PFSK-1 (cell line): ENCODE measurements around the gene ANO9.

Source experiments
- FOXP2 ChIP-seq: optimal IDR thresholded peaks from 2 replicates; pipeline ENCODE3; 2011; ENCODE audit warnings: borderline replicate concordance, control low read depth, inconsistent platforms; ENCODE audit not compliant: insufficient read depth; ENCODE audit errors: extremely low read length, extremely low read depth
- POLR2AphosphoS5 ChIP-seq: IDR thresholded peaks from 2 replicates; pipeline ENCODE4 v1.6.1; 2012; ENCODE audit warnings: low read depth, mild to moderate bottlenecking, control low read depth, low read length, moderate library complexity
- SIN3A ChIP-seq: IDR thresholded peaks from 2 replicates; pipeline ENCODE4 v1.6.1; 2012; ENCODE audit warnings: mild to moderate bottlenecking, low read length, moderate library complexity, borderline replicate concordance; ENCODE audit not compliant: insufficient read depth
- TAF1 ChIP-seq: IDR thresholded peaks from 2 replicates; pipeline ENCODE4 v1.6.1; 2012; ENCODE audit warnings: low read length, control low read depth, borderline replicate concordance; ENCODE audit not compliant: insufficient read depth
- TF ChIP-seq, protein P1 (sequence below), 2 experiments: IDR thresholded peaks; 2 replicates each; pipeline versions ENCODE4 v1.6.1 to v1.8.0; 2011 to 2012; ENCODE audit warnings: low read depth in 2 of 2, low read length in 2 of 2, control low read depth in 1 of 2, inconsistent platforms in 1 of 2, mild to moderate bottlenecking in 1 of 2, moderate library complexity in 1 of 2; ENCODE audit not compliant: insufficient read depth in 1 of 2

The ANO9 gene

DNA sequence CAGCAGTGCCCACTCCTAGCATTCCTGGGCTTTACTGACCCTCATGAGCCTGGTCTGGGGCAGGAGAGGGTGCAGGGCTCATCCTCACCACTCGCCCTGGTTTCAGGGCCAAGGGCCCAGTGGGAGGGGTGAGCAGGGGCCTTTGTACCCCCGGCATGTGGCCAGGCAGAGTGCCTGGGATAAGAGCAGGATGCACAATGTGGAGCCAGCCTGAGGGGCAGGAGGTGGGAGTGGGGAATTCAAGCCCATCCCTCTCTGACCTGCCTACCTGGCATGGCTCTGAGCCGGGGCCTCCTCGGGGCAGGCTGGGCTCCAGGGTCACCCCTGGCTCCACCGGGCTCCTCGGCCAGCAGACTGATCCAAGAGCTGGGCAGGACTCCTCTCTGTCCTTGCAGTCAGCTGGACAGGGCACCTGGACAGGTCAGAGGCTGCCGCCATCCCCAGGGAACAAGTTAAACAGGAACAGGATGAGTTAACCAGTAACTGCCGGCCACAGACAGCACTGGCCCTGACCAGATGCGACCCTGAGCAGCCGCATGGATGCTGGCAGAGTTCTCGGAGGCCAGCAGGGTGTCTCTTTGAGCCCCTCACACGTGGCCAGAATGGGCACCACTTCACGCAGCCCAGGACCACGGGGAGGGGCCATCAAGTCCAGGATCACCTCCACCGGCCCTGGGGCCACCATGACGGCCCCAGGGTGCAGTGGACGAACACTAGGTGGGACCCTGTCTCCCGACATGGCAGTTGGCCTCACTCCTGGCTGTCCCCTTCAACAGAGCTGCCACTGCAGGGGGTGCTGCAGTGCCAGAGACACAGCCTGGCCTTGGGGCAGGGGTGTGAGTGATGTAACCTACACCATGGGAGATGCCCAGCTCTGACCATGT is 32.0 kb downstream of the ANO9 start:
- TF ChIP-seq SIN3A (no peak), TAF1 (no peak), POLR2AphosphoS5 (no peak), FOXP2 (no peak)
- TF ChIP-seq, protein P1, sequence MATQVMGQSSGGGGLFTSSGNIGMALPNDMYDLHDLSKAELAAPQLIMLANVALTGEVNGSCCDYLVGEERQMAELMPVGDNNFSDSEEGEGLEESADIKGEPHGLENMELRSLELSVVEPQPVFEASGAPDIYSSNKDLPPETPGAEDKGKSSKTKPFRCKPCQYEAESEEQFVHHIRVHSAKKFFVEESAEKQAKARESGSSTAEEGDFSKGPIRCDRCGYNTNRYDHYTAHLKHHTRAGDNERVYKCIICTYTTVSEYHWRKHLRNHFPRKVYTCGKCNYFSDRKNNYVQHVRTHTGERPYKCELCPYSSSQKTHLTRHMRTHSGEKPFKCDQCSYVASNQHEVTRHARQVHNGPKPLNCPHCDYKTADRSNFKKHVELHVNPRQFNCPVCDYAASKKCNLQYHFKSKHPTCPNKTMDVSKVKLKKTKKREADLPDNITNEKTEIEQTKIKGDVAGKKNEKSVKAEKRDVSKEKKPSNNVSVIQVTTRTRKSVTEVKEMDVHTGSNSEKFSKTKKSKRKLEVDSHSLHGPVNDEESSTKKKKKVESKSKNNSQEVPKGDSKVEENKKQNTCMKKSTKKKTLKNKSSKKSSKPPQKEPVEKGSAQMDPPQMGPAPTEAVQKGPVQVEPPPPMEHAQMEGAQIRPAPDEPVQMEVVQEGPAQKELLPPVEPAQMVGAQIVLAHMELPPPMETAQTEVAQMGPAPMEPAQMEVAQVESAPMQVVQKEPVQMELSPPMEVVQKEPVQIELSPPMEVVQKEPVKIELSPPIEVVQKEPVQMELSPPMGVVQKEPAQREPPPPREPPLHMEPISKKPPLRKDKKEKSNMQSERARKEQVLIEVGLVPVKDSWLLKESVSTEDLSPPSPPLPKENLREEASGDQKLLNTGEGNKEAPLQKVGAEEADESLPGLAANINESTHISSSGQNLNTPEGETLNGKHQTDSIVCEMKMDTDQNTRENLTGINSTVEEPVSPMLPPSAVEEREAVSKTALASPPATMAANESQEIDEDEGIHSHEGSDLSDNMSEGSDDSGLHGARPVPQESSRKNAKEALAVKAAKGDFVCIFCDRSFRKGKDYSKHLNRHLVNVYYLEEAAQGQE (IDR thresholded peaks at IDR 0.05; ENCODE audit: insufficient read depth in 1 of 2, low read depth in 2 of 2, low read length in 2 of 2), result no peak

DNA sequence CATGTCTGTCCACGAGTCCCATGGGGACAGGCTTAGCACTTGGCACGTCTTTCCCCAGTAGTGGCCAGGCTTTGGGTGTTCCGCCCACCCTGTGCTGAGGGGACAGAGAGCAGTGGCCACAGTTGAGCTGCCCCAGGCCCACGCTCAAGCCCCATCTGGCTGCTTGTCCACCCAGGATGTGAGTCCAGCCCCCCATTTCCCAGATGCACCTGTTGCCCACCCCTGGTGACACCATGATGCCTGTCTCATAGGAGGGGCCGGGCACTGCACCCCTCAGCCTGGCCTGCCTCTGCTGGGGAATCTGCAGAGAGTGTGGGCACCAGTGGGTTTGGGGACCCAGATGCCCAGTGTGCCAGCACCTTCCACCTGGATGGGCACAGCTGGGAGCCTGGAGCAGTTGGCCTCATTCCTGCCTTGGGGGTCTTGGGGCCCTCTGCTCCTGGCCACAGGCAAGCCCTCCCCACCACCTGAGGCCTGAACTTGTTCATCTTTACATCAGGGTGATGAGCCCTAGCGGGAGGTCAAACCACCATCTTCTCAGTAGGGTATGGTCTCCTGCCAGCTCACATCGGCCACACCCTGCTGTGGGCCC is 32.7 kb downstream of the ANO9 start:
- TF ChIP-seq, protein P1 (IDR thresholded peaks at IDR 0.05; ENCODE audit: insufficient read depth in 1 of 2, low read depth in 2 of 2, low read length in 2 of 2), result no peak
- TF ChIP-seq TAF1 (no peak), POLR2AphosphoS5 (no peak), FOXP2 (no peak), SIN3A (no peak)

DNA sequence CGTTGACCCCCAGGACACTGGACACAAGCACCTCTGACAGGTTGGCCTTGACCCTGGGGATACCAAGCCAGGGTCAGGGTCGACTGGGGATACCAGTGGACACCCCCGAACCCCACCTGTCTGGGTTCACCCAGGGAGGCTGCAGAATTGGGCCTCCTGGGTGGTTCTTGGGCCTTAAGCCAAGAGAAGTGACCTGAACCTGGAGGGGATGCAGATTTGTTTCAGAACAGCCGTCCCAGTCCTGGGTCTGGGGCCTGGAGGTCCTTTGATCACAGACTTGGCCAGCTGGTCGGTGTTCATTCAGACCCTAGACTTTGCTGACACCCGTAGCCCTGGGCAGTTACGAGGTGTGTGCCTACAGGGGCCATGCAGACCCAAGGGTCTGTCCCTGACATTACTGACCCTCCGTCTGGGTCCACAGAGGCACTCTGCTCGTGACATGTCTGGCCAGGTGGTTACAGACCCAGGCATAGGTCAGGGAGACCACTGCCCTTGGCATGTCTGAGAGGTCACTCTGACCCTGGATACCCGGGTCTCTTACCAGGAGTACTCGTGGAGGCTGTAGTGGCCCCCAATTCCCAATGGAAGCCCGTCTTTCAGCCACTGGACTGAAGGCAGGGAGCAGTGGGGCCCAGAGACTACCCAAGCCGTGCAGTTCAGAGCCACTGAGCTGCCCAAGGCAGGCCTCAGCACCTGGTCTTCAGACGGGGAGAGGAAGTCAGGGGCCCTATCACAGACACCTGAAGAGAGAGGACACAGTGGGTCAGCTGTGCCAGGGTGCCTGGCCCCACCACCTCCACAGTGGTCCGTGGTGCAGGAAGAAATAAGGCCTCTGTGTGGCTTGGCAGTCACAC is 33.4 kb downstream of the ANO9 start:
- TF ChIP-seq TAF1 (no peak), SIN3A (no peak), FOXP2 (no peak), POLR2AphosphoS5 (no peak)
- TF ChIP-seq, protein P1 (IDR thresholded peaks at IDR 0.05; ENCODE audit: insufficient read depth in 1 of 2, low read depth in 2 of 2, low read length in 2 of 2), result no peak

DNA sequence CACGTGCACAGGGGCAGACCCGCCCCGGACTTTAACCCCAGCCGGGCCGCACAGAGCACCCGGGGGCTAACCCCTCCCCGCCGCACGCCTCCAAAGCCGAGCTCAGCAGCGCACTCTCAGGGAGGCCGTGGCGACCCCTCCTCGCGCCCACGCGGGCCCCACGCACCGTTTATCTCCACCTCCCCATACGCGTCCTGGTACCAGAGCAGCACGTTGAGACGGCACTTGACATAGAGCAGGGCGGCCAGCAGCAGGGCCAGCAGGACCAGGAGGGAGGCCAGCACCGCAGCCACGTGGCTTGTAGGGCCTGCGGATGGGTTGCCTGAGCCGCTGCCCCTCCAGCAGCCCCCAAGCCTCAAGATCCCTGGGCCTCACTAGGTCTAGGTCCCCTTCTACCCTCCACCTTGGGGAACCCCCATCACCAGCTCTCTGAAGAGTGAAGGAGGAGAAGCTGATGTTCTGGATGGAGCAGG is 34.1 kb downstream of the ANO9 start:
- TF ChIP-seq POLR2AphosphoS5 (no peak), SIN3A (no peak), TAF1 (no peak), FOXP2 (no peak)
- TF ChIP-seq, protein P1 (IDR thresholded peaks at IDR 0.05; ENCODE audit: insufficient read depth in 1 of 2, low read depth in 2 of 2, low read length in 2 of 2), result no peak
